ENCODE results near the gene GTSF1L. TPM values are rescaled to one million over a fixed set of nuclear protein-coding genes. Genes with fewer than 3 reads are reported as not detected.

Gene GTSF1L
- total RNA-seq, 4 donors from 2014 or later, result not detected

DNA sequence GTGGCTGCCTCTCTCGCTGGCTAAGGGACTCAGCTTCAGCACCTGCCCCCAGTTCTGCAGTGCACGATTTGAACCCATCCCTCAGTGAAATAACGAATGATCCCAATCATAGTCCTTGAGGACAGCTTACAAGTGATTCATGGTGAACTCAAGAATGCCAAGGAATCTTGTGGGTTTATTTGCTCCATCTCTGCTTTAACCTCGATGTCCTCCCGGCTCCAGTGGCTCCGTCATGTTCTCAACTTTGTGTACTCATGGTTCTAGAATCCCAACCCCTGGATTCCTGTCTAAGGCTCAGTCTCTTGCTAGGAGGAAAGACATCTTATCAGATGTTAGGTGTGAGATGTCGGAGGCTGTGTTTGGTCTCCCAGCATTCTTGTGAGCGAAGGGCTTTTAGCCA, 29.0 kb upstream of the GTSF1L start:
- no peaks in the 10 kb centered on the region for H3K9me3 ChIP-seq
- H3K36me3 ChIP-seq, result no peaks in the 10 kb centered on the region
- H3K4me1 ChIP-seq, result no peaks in the 10 kb centered on the region
- no peak overlapping the region for H3K27ac ChIP-seq
- 88 to 92% methylated on average over 8 of the region's 8 CpGs for WGBS, 2 donors
- TF ChIP-seq POLR2A (IDR thresholded peaks at IDR 0.05), result no peak
- TF ChIP-seq, protein P1, sequence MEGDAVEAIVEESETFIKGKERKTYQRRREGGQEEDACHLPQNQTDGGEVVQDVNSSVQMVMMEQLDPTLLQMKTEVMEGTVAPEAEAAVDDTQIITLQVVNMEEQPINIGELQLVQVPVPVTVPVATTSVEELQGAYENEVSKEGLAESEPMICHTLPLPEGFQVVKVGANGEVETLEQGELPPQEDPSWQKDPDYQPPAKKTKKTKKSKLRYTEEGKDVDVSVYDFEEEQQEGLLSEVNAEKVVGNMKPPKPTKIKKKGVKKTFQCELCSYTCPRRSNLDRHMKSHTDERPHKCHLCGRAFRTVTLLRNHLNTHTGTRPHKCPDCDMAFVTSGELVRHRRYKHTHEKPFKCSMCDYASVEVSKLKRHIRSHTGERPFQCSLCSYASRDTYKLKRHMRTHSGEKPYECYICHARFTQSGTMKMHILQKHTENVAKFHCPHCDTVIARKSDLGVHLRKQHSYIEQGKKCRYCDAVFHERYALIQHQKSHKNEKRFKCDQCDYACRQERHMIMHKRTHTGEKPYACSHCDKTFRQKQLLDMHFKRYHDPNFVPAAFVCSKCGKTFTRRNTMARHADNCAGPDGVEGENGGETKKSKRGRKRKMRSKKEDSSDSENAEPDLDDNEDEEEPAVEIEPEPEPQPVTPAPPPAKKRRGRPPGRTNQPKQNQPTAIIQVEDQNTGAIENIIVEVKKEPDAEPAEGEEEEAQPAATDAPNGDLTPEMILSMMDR (IDR thresholded peaks at IDR 0.05), result no peak
- DNase-seq, result no peak
- no peak overlapping the region for H3K4me3 ChIP-seq (replicated peaks in 1 of 3)
- intact Hi-C loops (cut with DNase I), result no loop called here
- no peaks in the 10 kb centered on the region for H3K27me3 ChIP-seq

GRCh38 chr20:43755390-43755789, 28.6 kb upstream of the GTSF1L start:
- Histone ChIP-seq H3K27me3 (no peaks in the 10 kb centered on the region), H3K9me3 (no peaks in the 10 kb centered on the region), H3K4me3 (replicated peaks in 1 of 3) (no peak overlapping the region), H3K27ac (no peak overlapping the region), H3K4me1 (no peaks in the 10 kb centered on the region), H3K36me3 (no peaks in the 10 kb centered on the region)
- intact Hi-C loops (cut with DNase I), result no loop called here
- WGBS, 2 donors, result 82 to 87% methylated on average over 7 of the region's 7 CpGs
- no peak for DNase-seq
- TF ChIP-seq POLR2A (IDR thresholded peaks at IDR 0.05), result no peak
- TF ChIP-seq, protein P1 (IDR thresholded peaks at IDR 0.05), result no peak

DNA sequence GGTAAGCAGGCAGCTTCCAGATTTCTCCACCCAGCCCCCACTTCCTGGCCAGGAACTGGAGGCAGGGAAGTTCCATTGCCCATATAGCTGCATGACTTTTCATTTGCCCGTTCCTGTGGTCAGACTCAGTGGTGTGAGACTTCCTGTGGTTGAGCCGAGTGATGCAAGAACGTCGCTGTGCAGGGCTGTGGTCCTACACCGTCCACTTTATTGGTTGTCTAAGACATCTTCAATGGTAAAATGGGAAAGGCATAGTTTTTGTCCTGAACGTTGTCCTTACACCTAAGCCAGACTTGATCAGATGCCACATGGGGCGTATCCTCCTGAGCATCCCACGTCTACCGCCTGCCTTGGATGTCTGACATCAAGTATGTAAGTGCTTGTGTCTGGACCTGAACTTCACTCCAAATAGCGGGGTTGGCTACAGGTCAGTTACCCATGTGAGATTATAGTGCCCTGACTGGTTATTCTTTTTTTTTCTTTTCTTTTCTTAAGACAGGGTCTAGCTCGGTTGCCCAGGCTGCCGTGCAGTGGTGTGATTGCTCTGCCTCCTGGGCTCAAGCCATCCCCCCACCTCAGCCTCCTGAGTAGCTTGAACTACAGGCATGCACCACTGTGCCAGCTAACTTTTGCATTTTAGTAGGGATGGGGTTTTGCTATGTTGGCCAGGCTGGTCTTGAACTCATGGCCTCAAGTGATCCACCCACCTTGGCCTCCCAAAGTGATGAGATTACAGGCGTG, 25.9 kb upstream of the GTSF1L start:
- intact Hi-C loops (cut with DNase I), result no loop called here
- Histone ChIP-seq H3K9me3 (no peaks in the 10 kb centered on the region), H3K27me3 (no peaks in the 10 kb centered on the region), H3K4me1 (no peaks in the 10 kb centered on the region), H3K27ac (no peak overlapping the region), H3K36me3 (no peaks in the 10 kb centered on the region), H3K4me3 (replicated peaks in 1 of 3) (no peak overlapping the region)
- no peak for DNase-seq
- TF ChIP-seq, protein P1 (IDR thresholded peaks at IDR 0.05), result no peak
- no peak for TF ChIP-seq POLR2A (IDR thresholded peaks at IDR 0.05)
- 79 to 81% methylated on average over 13 of the region's 13 CpGs for WGBS, 2 donors

DNA sequence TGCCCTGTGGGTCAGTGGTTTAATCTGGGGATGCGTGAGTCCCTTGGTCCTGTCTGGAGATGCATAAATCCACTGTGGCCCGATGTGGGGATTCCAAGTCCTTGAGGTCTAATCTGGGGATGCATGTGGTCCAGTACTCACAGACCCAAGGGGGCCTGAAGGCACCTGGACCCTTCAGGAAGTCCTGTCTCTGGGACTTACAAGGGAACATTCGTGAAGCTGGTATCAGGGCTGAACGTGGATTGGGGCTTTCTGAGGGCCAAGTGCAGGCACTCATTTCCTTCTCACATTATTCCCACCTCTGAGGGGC, 25.2 kb upstream of the GTSF1L start:
- 80 to 86% methylated on average over 4 of the region's 4 CpGs for WGBS, 2 donors

More for the DNA sequence above, 25.2 kb upstream of the GTSF1L start:
- Histone ChIP-seq H3K36me3 (no peaks in the 10 kb centered on the region), H3K4me1 (no peaks in the 10 kb centered on the region), H3K27ac (no peak overlapping the region), H3K4me3 (replicated peaks in 1 of 3) (no peak overlapping the region), H3K27me3 (no peaks in the 10 kb centered on the region), H3K9me3 (no peaks in the 10 kb centered on the region)
- intact Hi-C loops (cut with DNase I), result no loop called here
- TF ChIP-seq, protein P1 (IDR thresholded peaks at IDR 0.05), result no peak
- no peak for TF ChIP-seq POLR2A (IDR thresholded peaks at IDR 0.05)
- no peak for DNase-seq

Data from thyroid gland (tissue), 4 donors.